GM12875 (cell line): ENCODE measurements around the gene ZNF335.

ENCODE experiments used
- H3K4me3 ChIP-seq: one replicate; pipeline ENCODE4 v1.5.1; 2011; ENCODE audit warnings: low read depth, low read length, control low read depth
- TF ChIP-seq, protein P1 (sequence below): IDR thresholded peaks from 2 replicates; pipeline ENCODE4 v1.5.1; 2011; ENCODE audit warnings: low read depth, mild to moderate bottlenecking, control low read depth, inconsistent platforms, low read length, moderate library complexity, borderline replicate concordance; ENCODE audit not compliant: insufficient read depth

ZNF335 gene

DNA sequence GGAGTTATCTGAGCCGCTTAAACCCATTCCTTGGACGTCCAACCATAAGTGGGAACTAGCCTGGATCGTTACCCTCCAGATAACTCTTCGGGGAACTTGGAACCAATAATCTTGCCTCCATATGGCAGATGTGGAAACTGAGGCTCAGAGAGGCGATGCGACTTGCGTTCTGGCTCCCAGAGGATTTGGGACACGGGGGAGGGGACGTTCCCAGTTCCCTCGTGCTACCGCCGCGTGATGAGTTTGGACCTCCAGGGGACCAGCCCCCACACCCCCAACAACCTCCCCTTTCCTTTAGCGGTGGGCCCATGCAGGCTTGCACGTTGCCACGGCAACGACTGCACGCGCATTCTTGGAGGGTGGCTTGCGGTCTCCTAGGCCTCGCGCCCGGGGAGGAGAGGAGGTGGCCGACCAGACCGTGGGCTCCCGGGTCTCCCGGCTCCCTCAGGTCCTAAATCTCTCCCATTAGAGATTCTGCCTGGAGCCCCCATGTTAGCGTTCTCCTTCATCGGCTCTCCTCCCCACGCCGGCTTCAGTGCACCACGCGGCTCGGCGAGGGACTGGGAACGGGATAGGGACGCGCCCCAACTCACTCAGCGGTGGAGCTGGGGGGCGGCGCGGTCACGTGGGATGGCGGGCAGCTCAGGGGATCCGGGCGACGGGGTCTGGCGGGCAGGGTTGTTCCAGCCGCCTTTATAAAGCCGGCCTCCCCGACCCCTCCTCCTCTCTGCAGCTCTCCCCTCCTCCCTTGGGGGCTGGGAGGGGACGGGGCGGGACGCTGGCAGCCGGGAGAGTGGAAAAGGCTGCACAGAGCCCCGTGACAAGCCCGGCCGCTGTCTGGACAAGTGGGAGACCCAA, 60.3 kb downstream of the ZNF335 start, which contains the start of gene PLTP:
TSS of gene PLTP (minus strand) at position 670 of the 858 bp plus-strand sequence. CDS start 703 bp downstream, outside the sequence.
- peak within 1 kb of the TSS; percentile 49 for H3K4me3 ChIP-seq
- TF ChIP-seq, protein P1, sequence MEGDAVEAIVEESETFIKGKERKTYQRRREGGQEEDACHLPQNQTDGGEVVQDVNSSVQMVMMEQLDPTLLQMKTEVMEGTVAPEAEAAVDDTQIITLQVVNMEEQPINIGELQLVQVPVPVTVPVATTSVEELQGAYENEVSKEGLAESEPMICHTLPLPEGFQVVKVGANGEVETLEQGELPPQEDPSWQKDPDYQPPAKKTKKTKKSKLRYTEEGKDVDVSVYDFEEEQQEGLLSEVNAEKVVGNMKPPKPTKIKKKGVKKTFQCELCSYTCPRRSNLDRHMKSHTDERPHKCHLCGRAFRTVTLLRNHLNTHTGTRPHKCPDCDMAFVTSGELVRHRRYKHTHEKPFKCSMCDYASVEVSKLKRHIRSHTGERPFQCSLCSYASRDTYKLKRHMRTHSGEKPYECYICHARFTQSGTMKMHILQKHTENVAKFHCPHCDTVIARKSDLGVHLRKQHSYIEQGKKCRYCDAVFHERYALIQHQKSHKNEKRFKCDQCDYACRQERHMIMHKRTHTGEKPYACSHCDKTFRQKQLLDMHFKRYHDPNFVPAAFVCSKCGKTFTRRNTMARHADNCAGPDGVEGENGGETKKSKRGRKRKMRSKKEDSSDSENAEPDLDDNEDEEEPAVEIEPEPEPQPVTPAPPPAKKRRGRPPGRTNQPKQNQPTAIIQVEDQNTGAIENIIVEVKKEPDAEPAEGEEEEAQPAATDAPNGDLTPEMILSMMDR = no peak

DNA sequence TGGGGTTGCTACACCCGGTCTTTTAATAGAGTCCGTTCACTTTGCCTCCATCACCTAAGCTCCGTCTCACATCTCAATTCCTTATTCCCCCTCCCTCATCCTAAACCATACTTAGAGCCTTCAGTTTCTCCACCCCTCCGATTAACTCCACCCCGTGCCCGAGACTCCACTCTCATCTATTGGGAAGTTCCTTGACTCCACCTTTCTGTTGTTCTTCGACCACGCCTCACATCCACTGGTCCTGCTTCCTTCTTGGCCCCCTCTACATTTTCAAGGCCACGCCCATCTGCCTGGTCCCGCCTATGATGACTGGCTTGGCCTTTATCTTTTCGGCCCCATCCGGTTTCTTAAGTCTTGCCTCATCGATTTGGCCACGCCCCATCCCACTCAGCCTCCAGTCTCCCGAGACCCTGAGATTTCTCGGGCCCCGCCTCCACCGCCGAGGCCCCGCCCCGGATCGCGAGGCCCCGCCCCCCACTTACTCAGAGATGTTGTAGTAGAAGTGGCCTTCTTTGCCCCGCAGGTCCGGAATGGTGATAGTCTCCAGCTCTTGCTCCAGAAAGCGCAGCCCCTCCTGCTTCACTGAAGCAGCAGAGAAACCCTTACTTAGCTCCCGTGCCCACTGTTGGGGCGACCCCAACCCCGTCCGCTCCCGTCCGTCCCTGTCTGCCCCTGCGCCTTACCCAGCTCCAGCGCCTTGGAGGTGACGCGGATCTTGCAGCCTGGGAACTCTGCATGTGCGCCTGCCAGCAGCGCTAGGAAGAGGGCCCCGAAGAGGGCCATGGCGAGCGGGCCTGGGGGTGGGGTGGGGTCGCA, 61.1 kb downstream of the ZNF335 start:
- TF ChIP-seq, protein P1 = no peak
- peak overlapping the region; percentile 49 for H3K4me3 ChIP-seq

DNA sequence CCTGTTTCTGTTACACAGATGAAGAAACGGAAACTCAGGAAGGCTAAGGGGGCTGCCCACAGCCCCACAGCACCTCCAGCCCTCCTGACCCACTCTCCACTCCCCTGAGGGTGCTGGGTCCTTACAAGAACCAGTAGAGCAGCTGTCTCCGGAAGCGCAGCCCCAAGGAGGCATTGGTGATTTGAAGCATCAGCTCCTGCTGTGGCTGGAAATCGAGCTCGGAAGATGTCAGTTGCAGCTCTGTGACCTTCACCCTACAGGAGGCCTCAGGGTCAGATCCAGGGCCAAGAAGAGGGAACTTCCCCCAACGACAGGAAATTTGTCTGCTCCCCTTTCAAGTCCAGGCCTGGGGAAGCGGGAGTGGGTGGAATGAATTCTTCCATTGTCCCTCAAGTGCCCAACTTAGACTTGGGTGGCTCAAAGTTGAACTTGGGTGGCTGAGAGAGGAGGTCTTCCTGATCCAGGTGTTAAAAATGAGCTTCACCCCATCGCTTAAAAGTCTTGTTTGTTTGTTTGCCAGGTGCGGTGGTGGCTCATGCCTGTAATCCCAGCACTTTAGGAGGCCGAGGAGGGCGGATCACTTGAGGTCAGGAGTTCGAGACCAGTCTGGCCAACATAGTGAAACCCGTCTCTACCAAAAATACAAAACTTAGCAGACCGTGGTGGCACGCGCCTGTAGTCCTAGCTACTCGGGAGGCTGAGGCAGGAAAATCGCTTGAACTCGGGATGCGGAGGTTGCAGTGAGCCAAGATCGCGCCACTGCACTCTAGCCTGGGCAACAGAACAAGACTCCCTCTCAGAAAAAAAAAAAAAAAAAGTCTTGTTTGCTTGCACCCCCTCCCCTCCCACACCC, 62.0 kb downstream of the ZNF335 start:
- TF ChIP-seq, protein P1 = no peak
- no peak overlapping the region for H3K4me3 ChIP-seq

DNA sequence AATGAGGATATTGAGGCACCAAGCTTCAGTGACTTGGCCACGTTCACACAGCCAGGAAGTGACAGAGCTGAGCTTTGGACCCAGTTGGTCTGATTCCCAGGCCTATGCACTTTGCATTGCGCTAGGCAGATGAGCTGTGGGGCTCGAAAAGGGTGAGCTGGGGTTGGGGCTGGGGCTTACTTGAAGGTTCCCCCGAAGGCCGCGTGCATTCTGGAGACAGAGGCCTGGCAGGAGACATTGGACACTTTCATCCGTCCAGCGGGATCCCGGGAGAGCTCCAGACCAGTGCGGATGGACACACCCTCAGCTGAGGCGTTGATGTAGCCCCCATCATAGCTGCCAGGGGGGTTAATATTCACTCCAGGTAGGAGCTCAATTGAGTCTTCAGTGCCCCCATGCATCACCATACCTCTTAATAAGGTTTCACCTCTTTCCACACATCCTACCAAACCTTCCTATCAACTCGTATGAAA, 62.6 kb downstream of the ZNF335 start:
- TF ChIP-seq, protein P1 = no peak
- H3K4me3 ChIP-seq = no peak overlapping the region

DNA sequence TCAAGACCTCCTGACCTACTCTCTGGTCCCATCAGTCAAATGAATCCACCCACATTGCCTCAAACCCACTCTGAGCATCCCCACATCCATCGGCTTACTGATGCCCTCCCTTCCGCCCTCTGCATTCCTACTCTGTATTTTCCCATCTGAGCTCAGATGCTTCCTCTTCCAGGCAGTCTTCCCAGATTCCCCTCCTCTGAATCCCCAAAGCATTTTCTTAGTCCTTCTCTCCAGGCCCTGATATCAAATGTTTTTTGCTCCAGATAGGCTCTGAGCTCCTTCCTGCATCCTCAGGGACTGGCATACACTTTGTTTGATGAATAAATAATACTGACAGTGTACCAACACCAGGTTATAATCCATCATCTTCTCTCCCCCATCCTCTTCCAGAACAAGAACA, 63.9 kb downstream of the ZNF335 start:
- H3K4me3 ChIP-seq = no peak overlapping the region
- TF ChIP-seq, protein P1 = no peak

DNA sequence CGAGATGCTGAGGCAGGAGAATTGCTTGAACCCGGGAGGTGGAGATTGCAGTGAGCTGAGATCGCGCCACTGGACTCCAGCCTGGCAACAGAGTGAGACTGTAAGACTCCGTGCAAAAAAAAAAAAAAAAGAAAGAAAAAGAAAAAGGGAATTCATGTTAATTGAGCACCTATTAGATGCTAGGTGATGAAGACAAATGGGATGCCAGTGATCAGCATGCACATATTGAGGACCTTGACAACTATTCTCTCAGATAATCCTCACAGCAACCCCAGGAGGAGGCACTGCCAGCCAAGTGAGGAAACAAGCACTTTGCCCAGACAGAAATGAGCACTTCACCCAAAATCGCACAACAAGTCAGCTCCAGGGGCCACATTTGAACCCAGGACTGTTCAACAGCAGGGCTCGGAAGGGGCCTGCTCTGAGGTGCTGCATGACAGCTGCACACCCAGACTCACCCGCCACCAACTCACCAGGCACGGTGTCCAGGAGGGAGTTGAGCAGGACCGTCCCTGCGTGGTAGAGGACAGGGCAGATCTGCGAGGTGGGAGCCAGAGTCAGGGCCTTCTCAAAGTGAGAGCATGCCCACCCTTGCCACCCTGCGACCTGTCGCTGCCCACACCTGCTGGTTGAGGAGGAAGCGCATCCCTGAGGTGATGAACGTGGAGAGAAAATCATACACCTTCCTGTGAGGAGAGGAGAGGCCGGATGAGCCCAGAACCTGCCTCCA, 64.6 kb downstream of the ZNF335 start:
- no peak overlapping the region for H3K4me3 ChIP-seq
- TF ChIP-seq, protein P1 = no peak
